A673 (cell line): ENCODE results near the gene COG2.

Experiments
- EZH2 ChIP-seq: fragments of 200-600 bp; sonication (generic); IDR thresholded peaks from 2 replicates; pipeline ENCODE4 v1.6.1; 2017; ENCODE audit warnings: borderline replicate concordance, low read depth, mild to moderate bottlenecking, mixed read lengths, antibody characterized with exemption, low read length; ENCODE audit not compliant: poor library complexity, severe bottlenecking
- TF ChIP-seq, protein P1 (sequence below): fragments of 300-800, 200-600 bp; sonication (generic); conservative IDR thresholded peaks from 2 replicates; pipeline ENCODE4 v1.5.1; 2017; ENCODE audit warnings: low read depth, mild to moderate bottlenecking, antibody characterized with exemption, low read length, moderate library complexity, mixed read lengths

DNA sequence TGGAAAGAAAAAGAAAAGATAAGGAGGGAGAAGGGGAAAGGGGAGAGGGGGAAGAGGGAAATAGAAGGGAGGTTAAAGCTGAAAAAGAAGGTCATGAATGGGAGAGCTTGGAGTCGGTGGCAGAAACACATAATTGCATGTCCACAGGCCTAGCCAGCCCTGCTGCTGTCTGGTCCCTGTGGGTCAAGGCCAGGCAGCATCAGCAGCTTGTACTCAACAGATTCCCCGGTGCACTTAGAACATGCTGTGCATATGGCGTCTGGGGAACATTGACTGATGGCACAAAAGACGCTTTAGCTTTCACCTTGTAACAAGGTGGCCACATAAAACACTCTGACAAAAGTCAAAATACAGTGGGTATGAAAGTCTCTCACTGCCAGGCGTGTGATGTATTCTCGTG lies 25.9 kb downstream of the COG2 start:
- TF ChIP-seq, protein P1, sequence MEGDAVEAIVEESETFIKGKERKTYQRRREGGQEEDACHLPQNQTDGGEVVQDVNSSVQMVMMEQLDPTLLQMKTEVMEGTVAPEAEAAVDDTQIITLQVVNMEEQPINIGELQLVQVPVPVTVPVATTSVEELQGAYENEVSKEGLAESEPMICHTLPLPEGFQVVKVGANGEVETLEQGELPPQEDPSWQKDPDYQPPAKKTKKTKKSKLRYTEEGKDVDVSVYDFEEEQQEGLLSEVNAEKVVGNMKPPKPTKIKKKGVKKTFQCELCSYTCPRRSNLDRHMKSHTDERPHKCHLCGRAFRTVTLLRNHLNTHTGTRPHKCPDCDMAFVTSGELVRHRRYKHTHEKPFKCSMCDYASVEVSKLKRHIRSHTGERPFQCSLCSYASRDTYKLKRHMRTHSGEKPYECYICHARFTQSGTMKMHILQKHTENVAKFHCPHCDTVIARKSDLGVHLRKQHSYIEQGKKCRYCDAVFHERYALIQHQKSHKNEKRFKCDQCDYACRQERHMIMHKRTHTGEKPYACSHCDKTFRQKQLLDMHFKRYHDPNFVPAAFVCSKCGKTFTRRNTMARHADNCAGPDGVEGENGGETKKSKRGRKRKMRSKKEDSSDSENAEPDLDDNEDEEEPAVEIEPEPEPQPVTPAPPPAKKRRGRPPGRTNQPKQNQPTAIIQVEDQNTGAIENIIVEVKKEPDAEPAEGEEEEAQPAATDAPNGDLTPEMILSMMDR, result no peak
- no peak for TF ChIP-seq EZH2
